Epithelial cell of proximal tubule (primary cell): ENCODE results near the gene NCS1. TPM values are rescaled to one million over a fixed set of nuclear protein-coding genes. Genes with fewer than 3 reads are reported as not detected.

ENCODE experiments used
- DNase-seq: peaks from one replicate; pipeline ENCODE4 v3.0.0-alpha.2; 2011; ENCODE audit warnings: low read depth
- H3K4me3 ChIP-seq: 2 replicates; pipeline ENCODE4 v1.5.1; 2011; ENCODE audit warnings: low read depth, mild to moderate bottlenecking, low read length
- total RNA-seq: library from RNA; depleted of rRNA; stranded (reverse); fragments of >200 nt; gene quantifications from 2 replicates; pipeline ENCODE4 v1.2.3, GENCODE V29; 2015
- TF ChIP-seq, protein P1 (sequence below): conservative IDR thresholded peaks from 2 replicates; pipeline ENCODE4 v1.5.1; 2012; ENCODE audit warnings: low read depth, mild to moderate bottlenecking, low read length

Gene NCS1
- total RNA-seq, 1 donor from 2014 or later, result 48.8 TPM

DNA sequence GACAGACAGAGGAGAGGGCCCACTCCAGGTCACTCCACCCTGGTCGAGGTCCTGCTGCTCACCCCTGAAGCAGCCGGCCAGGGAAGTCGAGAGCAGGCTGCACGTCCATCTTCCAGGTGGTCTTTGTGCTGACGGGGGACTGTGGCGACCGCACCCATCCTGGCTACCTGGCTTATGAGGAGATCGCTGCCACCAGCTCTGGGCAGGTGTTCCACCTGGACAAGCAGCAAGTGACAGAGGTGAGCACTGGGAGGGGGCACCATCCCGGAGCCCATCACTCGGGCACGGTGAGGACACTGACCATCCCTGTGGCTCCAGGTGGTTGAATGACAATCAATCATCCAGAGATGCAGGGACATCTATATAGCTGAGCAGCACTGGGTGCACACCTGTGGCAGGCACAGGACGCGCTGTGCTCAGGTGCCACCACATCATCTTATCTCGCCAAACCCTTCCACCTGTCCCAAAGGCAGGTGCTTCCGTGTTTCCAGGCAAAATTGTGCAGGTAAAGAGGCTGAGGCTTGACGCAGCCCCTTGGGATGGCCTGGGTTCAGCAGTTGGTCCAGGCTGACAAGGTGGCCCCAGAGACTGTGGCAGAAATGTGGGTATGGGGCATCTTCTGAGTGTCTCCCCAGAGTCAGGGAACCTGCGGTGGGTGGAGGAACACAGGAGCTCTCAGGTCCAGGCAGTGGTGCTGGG lies 114.0 kb downstream of the NCS1 start:
- no peak overlapping the region for H3K4me3 ChIP-seq
- DNase-seq, result no peak
- TF ChIP-seq, protein P1, sequence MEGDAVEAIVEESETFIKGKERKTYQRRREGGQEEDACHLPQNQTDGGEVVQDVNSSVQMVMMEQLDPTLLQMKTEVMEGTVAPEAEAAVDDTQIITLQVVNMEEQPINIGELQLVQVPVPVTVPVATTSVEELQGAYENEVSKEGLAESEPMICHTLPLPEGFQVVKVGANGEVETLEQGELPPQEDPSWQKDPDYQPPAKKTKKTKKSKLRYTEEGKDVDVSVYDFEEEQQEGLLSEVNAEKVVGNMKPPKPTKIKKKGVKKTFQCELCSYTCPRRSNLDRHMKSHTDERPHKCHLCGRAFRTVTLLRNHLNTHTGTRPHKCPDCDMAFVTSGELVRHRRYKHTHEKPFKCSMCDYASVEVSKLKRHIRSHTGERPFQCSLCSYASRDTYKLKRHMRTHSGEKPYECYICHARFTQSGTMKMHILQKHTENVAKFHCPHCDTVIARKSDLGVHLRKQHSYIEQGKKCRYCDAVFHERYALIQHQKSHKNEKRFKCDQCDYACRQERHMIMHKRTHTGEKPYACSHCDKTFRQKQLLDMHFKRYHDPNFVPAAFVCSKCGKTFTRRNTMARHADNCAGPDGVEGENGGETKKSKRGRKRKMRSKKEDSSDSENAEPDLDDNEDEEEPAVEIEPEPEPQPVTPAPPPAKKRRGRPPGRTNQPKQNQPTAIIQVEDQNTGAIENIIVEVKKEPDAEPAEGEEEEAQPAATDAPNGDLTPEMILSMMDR, result no peak

Other genes with a start within 250 kb of the NCS1 start
- 8.8 and 25.6 TPM in 2 replicates for gene FNBP1, start 129.2 kb upstream of the NCS1 start, total RNA-seq
- 13.5 and 15.8 TPM in 2 replicates for gene GPR107, start 118.5 kb upstream of the NCS1 start, total RNA-seq
- 0.06 TPM in 1 of 2 replicates, not detected in the other for gene HMCN2, start 93.4 kb downstream of the NCS1 start, total RNA-seq